GM19099 (cell line): ENCODE results near the gene MTA2.
A peak's percentile ranks its signal among the peaks of the same experiment; 100 is the strongest.

Experiments
- POLR2A ChIP-seq: IDR thresholded peaks from 3 replicates; pipeline ENCODE4 v1.6.1; 2011; ENCODE audit warnings: low read depth; ENCODE audit not compliant: insufficient read length; ENCODE audit errors: extremely low read depth

MTA2 gene

GRCh38 chr11:62615521-62615920, 13.9 kb upstream of the MTA2 start:
- TF ChIP-seq POLR2A: no peak

GRCh38 chr11:62614275-62614674, 12.6 kb upstream of the MTA2 start:
- TF ChIP-seq POLR2A: no peak

DNA sequence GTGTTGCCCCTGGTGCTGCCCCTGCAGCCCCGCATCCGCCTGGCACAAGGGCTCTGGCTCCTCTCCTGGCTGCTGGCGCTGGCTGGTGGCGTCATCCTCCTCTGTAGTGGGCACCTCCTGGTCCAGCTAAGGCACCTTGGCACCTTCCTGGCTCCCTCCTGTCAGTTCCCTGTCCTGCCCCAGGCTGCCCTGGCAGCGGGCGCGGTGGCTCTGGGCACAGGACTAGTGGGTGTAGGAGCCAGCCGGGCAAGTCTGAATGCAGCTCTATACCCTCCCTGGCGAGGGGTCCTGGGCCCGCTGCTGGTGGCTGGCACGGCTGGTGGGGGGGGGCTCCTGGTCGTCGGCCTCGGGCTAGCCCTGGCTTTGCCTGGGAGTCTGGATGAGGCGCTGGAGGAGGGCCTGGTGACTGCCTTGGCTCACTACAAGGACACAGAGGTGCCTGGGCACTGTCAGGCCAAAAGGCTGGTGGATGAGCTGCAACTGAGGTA, 11.7 kb upstream of the MTA2 start:
- TF ChIP-seq POLR2A: no peak

DNA sequence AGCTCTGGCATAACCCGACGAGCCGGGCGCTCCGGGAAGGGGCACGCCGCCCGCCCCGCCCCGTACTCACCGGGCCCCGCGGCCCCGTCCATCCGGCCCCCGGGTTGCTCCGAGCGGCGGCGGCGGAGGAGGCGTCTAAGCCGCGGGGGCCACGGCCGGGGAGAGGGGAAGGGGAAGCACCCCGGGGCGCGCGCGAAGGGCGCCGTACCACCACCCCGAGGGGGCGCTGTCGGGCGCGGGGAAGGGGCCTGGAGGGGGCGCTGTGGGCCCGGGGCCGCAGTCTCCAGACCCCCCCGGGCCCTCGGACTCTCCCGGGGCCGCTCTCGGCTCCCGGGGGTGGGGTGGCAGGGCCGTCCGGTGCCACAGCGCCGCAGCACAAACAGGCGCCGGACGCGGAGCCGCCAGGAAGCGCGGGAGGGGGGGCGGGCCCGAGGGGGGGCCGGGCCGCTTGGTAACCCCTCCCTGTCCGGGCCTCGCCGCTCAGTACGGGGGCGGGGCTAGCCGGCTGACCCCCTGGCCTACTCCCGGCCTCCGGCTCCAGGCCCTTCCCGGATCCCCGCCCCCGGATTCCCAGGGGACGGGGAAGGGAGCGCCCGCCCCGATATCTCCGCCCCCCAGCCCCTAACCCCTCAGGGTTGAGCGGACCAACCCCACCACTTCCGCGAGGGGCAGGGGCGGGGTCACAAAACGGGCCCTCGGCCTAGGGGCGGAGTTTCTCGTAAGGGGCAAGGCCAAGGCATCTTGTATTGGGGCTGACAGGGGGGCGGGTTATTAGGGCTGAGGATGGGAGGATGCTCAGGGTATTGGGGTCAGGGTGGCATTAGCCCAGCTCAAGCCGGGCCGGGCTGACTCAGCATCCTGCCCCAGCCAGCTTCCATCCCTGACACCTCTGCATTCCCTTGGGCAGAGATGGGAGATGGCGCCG, 11.0 kb upstream of the MTA2 start, which contains the start of the genes EML3 and ROM1:
EML3 (minus strand) TSS at position 410 of the 925 bp plus-strand sequence; CDS start at position 92, 318 bp downstream.
ROM1 (plus strand) TSS at position 892 of the 925 bp plus-strand sequence; CDS start at position 917, 25 bp downstream.
- TF ChIP-seq POLR2A: peak; percentile 55

- peak; percentile 37 for TF ChIP-seq POLR2A
These were observed 10.2 kb upstream of the MTA2 start for GRCh38 chr11:62611705-62612365.

DNA sequence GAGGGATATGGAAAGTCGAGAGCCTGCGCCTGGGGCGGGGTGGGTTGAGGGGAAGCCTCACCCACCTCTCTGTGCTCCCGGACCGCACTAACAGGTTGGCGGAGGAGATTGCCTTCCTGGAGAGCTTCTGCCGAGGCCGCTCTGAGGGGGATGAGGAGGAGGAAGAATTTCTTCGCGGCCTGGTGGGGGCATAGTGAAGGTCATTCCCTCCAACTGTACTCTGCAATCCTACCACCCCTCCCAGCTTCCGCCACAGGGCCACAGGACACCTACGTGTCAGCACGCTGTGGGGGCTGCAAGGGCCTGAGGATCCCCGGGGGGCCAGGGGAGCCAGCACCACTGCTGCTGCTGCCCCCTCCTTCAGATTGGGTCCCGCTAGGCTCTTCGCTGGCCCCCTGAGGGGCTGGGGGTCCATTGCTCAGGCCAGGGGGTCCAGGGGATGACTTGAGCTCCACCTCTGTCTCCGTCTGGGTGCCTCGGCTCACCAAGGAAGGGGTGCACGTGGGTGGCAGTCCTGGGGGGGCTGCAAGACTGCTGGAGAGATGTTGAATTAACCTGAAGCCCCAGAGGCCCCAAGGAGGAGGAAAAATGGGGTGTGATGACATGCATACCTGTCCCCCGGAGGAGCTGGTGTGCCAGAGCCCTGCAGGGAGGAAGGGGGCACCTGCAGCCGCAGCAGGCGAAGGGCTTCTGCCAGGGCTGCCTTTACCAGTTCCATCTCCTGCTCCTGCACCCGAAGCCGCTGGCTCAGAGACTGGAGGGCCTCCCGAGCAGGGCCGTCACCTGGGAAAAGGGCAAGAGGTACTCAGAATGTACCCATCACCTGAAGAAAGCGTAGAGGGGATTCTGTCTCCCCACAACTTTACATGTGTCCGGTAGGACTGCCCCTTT, 9.4 kb upstream of the MTA2 start:
- TF ChIP-seq POLR2A: no peak

- no peak for TF ChIP-seq POLR2A
These were observed 8.7 kb upstream of the MTA2 start for GRCh38 chr11:62610403-62610802.

DNA sequence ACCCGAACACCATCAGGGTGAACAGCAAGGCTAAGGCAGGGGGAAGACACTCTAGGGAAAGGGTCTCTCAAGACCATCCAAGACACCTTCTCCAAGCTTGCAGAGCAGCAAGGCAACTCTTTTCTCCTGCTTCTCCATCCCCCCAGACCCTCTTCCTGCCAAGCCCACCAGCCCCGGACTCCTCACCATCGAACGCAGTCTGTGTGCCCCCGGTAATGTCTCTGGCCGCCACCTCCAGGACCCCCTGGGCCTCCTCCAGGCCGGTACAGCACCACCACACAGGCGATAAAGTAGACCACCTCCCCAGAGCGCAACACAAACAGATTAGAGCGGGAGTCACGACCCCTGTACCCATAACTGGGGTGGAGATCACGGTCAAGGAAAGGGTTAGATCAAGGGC, 7.1 kb upstream of the MTA2 start:
- no peak for TF ChIP-seq POLR2A

DNA sequence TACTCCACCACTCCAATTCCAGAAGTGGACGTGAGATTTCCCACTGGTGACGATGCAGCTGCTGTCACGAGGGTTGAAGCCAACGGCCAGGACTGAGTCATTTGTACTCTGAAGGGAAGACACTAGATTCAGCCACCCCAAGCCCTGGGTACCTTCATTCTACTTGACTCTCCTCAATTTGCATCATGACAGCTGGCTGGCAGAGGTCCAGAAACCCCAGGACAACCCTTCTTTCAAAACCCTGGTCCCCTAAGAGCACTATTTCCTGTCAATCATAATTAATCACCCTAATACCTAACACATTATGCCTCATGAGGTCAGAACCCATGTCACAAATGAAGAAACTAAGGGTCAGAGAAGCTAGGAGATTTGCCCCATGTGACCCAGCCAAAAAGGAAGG, 6.0 kb upstream of the MTA2 start:
- TF ChIP-seq POLR2A: no peak

DNA sequence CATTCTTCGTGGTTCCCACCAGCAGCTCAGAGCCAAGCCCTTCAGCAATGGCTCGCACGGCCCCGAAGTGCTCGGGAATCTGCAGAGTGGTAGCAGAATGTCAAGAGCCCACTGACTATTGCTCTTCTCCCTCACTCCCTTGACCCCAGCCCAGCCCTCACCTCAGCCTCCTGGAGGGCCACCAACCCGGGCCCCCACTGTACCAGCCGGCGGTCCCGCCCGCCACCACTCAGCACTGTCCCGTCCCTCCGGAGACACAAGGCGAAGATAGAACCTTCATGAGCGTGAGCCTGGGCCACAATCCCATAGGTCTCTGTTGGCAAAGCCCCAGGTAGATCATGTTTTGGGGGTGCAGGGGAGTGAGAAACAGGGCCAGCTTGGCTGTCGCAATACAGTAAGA, 4.2 kb upstream of the MTA2 start:
- TF ChIP-seq POLR2A: no peak

GRCh38 chr11:62605467-62605866, 3.8 kb upstream of the MTA2 start:
- no peak for TF ChIP-seq POLR2A

GRCh38 chr11:62604460-62605120, 2.9 kb upstream of the MTA2 start:
- no peak for TF ChIP-seq POLR2A

DNA sequence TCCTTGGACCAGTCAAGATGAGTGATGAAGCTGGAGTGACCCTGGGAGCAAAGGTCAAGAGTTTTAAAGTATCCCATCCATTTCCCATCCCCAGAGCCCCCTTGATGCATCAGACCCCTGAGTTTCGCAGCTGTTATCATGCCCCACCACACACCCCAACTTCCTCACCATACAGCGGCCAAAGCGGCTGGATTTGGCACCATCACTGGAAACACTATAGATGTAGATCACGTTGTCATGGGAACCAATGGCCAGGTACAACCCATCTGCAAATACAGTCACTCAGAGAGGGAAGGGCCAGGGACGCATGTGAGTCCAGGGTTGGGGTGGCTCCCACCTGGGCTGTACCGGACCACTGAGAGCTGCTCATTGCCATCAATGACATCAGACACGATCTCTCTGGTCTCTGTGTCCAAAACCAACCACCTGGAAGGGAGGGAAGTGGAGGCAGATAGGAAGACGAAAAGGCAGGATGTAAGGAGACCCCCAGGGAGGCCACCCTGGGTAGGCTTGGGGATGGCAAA, 2.2 kb upstream of the MTA2 start:
- TF ChIP-seq POLR2A: no peak

DNA sequence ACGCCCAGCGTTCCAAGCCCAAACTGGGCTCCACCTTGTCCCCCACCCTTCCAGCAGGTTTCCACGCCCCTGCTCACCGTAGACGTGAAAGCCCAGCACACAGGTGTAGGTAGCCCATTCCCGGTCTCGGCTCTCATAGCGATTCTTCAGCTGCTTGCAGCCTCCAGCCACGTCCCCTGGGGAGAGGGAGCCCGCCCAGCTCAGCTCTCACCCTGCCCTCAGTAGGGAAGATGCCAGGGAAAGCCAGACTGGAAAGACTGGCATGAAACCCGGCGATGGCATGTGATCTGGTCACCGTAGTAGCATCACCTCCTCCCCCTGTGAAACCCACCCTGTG, 1.4 kb upstream of the MTA2 start:
- no peak for TF ChIP-seq POLR2A
